Forelimb muscle (tissue), 1 donor: ENCODE data around the gene AIPL1. TPM values are rescaled to one million over a fixed set of nuclear protein-coding genes. Genes with fewer than 3 reads are reported as not detected.

Source experiments
- DNase-seq: peaks from one replicate; pipeline ENCODE4 v3.0.0-alpha.2; 2013; ENCODE audit warnings: low read depth
- polyA plus RNA-seq: library from polyadenylated mRNA; unstranded; fragments of 120-200 nt; gene quantifications from one replicate; pipeline ENCODE4 v1.2.1, GENCODE V29; 2013; ENCODE audit not compliant: insufficient read length

Gene AIPL1
- polyA plus RNA-seq, 1 donor, result not detected

DNA sequence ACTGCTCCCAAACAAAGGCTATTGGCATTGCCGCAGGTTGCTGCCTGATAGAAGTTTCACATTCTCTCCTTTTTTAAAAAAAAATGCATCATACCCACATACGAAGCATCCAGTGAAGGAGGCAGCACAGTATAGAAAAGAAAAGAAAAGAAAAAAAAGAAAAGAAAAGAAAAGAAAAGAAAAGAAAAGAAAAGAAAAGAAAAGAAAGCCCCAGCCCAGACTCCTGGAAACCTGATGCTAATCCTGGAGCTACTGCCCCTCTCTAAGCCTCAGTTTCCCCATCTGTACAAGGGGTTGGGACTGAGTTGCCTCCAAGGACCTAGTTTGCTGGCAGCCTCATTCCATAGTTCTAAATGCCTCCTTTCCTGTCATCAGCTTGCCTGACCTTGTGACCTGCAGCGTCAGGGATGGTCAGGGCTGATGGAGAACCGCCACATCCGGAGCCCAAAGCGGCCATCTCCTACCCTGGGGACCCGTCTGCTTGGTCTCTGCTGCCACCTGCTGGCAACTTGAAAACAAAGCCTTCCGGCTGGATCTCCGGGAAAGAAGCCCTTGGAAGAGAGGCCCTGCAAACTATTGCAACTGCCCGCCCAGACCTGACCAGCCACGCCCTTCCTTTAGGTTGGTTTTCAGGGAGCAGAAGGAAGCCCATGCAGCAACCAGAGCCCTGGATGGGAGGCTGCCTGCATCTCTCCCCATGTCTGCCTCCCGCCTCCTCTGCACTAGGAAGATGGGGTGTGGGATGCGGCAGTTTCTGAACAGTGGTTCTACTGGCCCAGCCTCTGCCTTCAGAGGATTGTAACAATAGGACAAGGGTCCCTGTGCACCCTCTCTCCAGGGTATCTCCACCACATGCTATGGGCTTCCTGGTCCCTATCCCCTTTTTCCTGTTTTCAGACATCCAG lies 13.0 kb downstream of the AIPL1 start:
- DNase-seq, result no peak

DNA sequence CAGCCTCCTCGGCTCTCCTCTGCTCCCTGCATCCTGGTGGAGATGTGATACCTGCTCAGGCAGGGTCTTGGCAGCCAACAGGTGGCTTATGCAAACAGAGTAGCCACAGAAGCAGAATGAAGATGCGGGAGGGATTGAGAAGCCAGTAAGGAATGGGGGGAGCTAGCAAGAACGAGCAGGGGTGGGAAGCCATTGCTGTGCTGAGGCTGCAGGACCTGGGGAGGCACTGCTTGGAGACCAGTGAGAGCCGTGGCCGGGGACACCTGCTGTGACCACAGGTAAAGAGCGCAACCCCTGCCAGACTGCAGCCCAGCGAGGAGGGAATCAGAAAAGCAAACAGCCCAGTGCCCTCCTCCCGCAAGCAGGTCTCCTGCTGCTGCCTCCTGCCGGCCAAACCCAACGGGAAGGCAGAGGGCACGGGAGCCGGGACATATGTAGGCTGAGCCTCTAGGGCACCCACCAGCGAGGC lies 14.7 kb downstream of the AIPL1 start:
- no peak for DNase-seq

DNA sequence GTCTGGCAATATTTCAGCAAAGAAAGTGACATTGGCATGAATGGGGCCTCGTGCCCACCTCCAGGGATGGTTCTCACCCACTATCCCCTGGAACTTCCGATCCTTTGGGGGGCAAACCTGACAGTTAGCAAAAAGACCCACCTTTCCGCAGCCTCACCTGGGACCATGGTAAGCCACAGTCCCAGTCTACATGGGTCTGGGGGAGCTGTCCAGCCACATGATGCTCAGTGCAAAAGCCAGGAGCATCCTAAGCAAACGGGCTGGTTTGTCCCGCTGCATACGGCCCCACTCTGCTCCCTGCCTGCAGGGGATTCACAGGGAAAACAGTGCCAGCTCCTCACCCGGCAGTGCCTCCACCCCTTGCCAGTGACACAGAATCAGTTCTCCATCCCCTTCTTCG lies 19.3 kb downstream of the AIPL1 start:
- DNase-seq, result no peak

DNA sequence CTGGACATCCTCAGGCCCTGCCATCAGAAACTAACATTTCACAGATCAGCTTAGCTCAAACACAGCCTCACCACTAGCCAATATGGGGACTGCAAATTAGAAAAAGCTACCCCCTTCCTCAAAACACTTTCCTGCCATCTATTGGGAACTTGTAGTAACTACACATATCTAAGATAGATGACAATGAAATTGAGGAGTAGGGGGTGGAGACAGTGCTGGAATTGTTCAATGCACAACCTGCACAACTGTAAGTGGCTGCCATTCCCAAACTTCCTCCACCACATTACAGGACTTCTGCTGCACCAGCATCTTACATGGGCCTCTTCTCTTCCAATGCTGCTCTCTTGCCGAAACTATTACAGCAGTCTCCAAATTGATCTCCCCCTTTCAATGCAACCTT lies 21.9 kb downstream of the AIPL1 start:
- DNase-seq, result no peak

DNA sequence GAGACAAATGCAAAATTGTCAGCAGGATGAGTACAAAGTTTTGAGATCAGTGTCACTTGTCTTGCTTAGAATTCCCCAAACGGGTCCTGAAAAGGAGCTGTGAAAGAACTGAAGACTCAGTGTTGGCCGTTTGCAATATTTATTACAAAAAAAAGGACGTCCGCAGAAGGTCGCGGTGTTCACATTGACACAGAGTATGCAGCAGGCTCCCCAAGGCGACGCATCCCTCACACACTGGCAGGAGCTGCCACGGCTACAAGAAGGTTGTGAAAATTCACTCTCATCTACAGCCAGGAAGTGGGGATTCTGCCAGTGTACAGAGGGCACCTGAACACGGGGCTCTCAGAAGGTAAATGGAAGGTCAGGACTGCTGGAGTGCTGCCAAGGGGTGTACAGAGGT lies 26.2 kb downstream of the AIPL1 start:
- DNase-seq, result no peak

DNA sequence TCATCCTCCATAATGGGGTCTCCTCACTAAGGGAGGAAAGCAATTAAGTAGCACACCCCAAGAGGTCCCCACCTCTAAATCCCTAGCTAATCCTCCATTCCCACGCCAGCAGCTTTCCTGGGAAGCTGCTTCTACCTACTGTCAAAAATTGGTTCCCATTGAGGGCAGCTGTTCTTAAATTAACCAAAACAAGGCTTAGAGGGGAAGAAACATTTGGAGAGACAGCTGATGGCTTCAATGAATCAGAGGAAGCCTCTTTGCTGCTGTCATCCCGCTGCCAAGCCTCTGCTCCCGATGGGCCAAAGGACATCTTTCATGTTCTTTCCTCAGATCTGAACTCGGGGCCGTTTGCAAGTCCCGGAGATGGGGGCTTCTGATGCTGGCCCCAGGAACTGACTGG lies 26.6 kb downstream of the AIPL1 start:
- no peak for DNase-seq

DNA sequence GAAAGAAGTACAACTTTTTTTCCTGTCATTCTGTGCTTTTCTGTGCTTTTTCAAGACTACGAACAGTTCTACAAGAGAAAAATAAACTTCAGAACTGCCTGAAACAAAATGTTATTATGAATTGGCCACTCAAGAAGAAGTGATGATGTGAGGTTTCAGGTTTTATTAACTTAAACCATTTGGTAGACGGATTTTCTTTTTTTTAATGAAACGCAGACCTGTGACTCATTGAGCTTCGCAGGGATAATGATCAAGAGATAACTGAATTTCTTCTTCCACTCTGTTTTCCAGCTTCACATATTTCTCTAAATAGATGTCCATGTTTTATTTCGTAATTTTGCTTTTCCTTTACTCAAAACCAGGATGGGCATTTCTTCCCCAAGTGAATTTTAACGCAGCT lies 32.7 kb downstream of the AIPL1 start:
- DNase-seq, result no peak

DNA sequence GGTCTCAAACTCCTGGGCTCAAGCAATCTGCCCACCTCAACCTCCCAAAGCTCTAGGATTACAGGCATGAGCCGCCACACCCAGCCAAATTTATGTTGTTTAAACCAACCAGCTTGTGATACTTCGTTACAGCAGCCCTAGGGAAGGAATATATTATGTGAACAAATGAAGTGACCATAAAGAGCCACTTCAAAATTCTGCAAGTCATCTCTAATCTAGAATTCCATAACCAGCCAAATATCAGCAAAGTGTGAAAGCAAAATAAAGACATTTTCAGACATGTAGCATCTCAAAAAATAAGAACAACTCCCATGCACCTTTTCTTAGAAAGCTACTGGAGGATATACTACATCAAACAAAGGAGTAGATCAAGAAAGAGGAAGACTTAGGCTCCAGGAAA lies 36.0 kb downstream of the AIPL1 start:
- DNase-seq, result no peak

DNA sequence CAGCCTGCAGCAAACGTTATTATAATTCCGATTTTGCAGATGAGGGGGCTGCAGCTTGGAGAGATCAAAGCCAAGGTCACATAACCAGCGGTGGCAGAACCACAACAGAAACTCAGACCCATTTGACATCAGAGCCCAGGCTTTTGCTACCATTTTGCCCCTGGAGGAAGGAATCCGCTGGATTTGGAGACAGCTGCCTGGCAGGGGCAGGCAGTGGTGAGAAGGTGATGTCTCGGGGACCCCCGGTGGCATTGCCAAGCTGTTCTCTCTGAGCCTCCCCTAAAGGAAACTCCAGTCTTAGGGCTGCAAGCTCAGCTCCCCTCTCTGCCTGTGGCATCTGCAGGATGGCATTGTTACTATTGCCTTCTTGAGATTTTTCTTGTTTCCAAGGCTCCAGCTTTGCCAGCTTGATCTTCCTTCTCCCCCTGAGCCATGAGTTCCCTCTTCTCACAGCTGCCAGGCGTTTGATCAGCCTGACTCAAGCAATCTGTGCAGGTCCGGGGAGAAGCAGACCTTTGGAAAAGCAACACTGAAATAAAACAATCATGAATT lies 40.8 kb downstream of the AIPL1 start:
- no peak for DNase-seq

DNA sequence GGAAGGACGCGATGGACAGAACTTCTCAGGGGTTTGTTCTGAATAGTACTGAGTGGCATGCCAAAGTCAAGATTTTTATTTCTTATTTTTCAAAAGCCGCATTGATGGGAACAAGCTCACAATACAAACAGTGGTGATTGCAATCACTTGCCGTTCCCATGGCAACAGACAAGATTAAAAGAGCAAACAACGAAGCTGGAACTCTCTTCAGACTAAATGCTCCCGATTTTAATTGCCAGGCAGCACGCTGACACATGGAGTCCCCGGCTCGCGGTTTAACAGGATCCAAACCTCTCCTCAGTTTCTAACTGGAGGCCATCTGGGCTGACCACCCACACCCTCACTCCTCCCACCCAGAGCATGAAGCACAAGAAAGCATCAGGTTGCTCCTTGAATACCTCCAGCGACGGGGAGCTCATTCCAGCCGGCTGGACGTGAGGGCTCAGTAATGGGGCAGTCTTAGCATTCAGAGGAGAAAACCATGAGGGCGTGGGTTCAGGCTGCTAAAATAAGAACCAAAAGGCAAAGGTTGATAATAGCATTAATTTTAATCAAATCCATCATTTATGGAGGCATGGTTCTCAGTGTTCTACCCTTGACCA lies 41.5 kb downstream of the AIPL1 start:
- no peak for DNase-seq

DNA sequence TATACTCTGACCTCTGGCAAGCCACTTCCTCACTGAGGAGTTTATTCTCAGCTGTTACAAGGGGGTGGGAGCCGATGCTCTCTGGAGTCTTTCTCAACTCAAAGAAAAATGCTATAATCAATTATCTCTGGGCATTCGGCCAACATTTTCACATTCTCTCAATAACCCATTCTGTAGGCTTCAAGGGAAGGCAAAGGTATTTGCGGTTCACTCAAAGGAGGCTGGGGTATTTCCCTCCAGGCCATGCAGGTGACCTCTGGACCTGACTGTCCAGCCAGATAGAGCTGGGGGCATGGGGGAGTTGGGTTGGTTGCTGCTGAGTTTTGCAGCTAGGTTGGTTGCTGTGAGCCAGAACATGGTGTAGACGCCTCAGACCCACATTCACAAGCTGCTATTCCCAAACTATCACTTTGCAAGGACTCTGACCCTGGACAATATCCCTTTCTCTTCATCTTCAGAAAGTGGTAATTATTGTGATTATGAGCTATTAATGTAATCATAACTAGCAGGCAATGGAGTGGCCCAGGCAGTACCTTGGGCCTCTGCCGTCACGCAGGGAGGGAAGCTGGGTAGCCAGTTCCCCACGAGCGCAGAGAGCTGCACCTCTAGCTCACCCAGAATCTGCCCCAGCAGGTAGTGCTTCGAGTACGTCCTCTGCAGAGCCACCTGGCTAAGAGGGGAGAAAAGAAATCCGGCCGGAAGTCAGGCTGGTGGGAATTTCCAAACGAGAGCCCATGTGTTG lies 42.1 kb downstream of the AIPL1 start:
- no peak for DNase-seq

DNA sequence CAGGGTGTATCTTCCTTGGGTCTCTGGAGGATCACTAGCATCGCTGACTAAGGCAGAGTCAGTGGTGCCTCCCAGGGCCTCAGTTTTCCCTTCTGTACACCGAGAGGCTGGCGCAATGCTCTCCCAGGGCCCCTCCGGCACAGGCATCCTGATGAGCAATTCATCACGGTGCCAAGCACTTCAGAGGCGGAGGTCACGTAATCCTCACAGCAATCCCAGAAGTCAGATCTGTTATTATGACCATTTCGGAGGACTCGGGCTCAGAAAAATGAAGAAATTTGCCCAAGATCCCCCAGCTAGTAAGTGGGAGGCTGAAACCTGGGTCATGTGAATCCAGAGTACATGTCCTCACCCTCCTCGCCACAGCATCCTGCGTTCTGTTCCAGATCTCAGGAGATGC lies 46.5 kb downstream of the AIPL1 start:
- DNase-seq, result no peak

DNA sequence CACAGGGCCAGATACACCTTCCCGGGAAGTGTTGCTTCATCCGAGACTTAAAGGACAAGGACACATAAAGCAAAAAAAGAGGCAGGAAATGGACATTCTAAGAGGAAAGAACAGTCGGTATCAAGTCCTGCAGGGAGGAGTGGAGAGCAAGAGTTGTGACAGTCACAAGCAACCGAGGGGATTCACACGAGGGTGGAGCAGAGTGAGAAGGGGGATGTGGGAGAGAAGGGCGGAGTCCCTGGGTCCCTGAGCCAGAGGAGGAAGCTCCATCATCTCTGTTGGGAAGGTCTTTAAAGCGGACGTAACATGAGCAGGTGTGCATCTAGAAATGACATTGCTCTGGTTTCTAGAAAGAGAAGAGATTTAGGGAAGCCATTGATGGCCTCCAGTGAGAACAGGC lies 47.1 kb downstream of the AIPL1 start:
- DNase-seq, result no peak

DNA sequence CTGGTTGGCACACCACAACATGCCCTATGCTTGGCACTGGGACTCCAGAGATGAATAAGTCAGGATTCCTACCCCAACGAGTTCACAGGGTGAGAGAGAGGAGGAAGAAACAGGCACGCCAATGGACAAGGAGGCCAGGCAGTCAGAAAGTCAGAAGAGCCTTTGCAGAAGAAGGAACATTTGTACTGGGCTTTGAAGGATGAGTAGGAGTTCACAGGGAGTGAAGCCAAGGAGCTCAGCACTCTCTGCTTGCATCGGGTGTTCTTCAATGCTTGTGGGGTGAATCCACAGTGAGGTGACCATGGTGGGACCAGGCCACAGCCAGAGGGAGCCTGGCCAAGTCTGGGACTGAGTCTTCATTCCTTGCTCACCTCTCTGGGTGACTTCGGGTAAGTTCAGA lies 47.5 kb downstream of the AIPL1 start:
- no peak for DNase-seq

DNA sequence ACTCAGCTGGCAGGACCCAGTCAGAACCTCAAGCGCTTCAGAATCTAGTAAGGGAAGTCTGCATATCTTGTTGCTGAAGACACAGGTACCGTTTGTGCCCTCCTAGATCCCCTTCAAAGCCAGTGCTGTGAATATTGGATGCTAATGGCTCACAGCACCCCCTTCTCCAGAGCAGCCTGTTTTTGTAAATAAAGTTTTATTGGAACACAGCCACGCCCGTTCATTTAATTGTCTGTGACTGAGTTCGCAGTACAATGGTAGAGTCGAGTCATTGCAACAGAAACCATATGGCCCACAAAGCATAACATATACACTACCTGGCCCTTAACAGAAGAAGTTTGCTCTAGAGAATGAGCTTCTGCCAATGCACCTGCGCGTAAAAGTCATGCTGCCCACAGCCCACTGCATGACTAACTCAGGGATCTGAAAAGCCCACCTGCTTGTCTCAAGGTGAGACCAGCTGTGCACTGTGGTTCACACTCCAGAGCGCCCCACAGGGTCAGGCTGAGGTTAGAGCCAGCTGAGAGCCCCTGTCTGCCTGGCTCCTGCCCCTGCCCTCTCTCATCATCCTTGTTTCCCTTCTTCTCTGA lies 48.8 kb downstream of the AIPL1 start:
- DNase-seq, result no peak

DNA sequence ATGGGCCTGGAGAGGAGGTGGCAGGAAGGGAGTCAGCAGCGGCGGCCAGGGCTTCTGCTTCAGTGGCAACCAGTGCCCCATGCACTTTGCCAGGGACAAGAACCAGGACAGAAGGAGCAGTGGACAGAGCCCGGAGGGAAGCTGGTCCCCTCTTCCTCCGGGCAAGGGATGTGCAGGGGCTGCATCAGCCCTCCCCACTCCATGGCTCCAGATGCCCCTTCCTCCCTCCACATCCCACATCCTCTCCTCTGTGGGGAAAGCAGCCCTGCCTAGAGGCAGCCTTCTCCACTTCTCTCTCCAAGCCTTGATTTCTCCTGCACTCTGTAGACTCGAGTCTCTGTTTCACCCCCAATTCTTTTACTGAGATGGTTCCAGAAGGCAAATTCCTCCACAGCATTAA lies 50.4 kb downstream of the AIPL1 start:
- no peak for DNase-seq

DNA sequence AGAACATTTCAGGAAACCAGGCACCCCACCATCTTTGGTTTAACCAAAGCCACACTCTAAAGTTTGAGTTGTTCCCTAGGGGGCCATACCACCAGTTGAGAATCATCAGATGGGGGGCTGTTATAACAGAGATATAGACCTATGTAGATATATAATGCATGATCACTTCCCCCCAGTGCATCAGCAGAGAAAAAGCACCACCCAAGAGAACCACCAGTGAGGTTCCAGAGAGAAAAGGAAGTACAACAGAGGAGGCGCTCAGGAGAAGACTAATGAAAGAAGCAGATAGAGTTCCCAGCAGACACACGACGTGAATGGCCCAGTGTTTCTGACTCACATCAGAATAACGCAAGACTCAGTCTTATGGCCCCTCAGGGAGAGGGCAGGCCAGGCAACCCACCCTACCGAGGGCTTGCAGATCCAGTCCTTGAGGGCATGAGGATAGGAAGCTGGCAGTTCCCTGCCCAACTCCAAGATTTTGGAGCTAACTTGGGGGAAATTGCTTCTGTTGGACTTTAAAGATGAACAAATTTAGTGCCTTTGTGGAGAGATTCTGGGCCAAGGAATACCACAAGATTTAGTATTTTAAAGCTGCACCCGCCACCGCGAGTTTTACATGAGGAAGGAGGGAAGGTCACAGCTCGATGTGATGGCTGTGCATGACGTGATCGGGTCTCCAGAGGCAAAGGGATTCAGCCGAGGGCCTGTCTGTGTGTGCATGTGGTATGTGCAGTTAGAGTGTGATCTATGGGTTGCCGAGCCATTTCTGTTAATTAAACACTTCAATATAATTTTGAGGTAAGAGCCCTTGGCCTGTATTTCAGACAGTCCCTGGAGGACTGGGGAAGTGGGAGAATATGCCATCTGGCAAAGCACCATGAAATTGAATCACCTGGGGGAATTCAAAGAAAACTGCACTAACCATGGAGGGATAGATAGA lies 53.1 kb downstream of the AIPL1 start:
- DNase-seq, result no peak

DNA sequence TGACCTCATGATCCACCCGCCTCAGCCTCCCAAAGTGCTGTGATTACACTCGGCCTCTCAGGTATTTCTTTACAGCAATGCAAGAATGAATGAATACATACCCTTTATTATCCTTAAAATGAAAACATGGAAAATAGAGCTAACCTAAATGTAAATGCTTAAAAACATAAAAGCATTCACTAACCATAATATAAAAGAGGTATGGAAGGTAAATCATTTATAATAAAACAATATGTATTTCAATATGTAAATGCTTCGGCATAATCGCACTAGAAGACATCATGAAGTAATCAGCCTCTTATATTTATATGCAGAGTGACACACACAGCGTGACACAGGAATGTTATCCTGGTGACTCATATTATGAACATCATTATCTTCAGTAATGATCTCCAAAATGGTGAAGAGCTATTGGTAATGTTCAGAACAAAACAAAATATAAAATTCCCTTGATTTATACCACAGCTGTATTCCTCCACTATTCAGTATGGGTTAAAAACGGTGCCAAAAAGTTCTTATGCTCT lies 53.9 kb downstream of the AIPL1 start:
- DNase-seq, result no peak

DNA sequence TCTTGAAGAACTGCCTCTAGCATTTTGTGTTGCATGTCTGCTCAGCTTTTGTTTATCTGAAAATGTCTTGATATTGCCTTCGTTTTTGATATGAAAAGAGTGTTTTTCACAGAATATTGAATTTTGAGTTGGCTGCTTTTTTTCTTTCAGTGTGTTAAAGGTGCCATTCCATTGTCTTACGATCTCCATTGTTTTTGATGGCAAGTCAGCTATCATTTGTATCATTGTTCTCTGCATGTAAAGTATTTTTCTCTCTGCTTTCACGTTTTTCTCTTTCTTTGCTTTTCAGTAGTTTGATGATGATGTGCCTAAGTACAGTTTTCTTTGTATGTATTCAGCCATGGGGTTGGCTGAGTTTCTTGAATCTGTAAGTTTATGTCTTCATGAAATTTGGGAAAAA lies 57.0 kb downstream of the AIPL1 start:
- DNase-seq, result no peak

DNA sequence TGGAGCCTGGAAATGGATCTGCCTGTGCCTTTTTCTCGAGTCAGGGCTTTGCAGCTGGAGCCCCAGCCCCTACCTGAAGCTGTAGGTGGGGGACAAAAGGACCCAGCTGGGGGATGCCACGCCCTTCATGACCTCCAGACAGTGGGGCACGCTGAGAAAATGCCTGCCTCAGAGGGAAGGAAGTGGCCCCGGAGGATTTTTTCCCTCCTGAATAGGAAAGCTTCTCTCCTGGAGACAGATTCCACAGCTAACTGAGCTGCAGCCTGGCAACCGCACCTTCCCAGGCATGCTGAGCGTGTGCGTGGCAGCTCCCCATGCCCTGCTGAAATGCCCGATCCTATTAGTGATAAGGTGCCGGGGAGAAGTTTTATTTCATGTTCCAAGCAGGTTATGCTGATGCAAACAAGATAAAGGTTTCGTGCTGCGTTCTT lies 58.0 kb downstream of the AIPL1 start:
- DNase-seq, result no peak
